HEK293T (cell line): Measurements from ENCODE around the gene HMMR.

Experiments used
- BHLHE40 ChIP-seq: fragments of 450-650 bp; IDR thresholded peaks from 2 replicates; pipeline ENCODE4 v1.6.1; 2016; ENCODE audit warnings: mild to moderate bottlenecking, moderate library complexity, borderline replicate concordance
- CTBP1 ChIP-seq: fragments of 450-650 bp; IDR thresholded peaks from 2 replicates; pipeline ENCODE4 v1.6.1; 2016; ENCODE audit warnings: borderline replicate concordance
- ELF4 ChIP-seq: fragments of 450-650 bp; IDR thresholded peaks from 2 replicates; pipeline ENCODE4 v1.6.1; 2017; ENCODE audit warnings: antibody characterized with exemption
- FOXA1 ChIP-seq: fragments of 450-650 bp; IDR thresholded peaks from 2 replicates; pipeline ENCODE4 v1.6.1; 2016; ENCODE audit warnings: mild to moderate bottlenecking
- FOXK2 ChIP-seq: fragments of 450-650 bp; IDR thresholded peaks from 2 replicates; pipeline ENCODE4 v1.6.1; 2016; ENCODE audit warnings: mild to moderate bottlenecking
- FOXM1 ChIP-seq: fragments of 450-650 bp; IDR thresholded peaks from 2 replicates; pipeline ENCODE4 v1.6.1; 2017; ENCODE audit warnings: mild to moderate bottlenecking, borderline replicate concordance
- HDGF ChIP-seq: fragments of 450-650 bp; IDR thresholded peaks from 2 replicates; pipeline ENCODE4 v1.6.1; 2017; ENCODE audit warnings: antibody characterized with exemption, borderline replicate concordance
- L3MBTL2 ChIP-seq: fragments of 450-650 bp; conservative IDR thresholded peaks from 2 replicates; pipeline ENCODE4 v1.6.1; 2016; ENCODE audit warnings: mild to moderate bottlenecking
- LEF1 ChIP-seq: fragments of 450-650 bp; IDR thresholded peaks from 2 replicates; pipeline ENCODE4 v1.6.1; 2017; ENCODE audit warnings: mild to moderate bottlenecking, borderline replicate concordance
- SP1 ChIP-seq: fragments of 450-650 bp; IDR thresholded peaks from 2 replicates; pipeline ENCODE4 v1.6.1; 2017
- SUZ12 ChIP-seq: fragments of 450-650 bp; IDR thresholded peaks from 2 replicates; pipeline ENCODE4 v1.6.1; 2016; ENCODE audit warnings: mild to moderate bottlenecking
- TARDBP ChIP-seq: fragments of 450-650 bp; IDR thresholded peaks from 2 replicates; pipeline ENCODE4 v1.6.1; 2016
- ZNF384 ChIP-seq: fragments of 450-650 bp; IDR thresholded peaks from 2 replicates; pipeline ENCODE4 v1.6.1; 2016
- TF ChIP-seq, protein P1 (sequence below): fragments of 450-650 bp; IDR thresholded peaks from 2 replicates; pipeline ENCODE4 v1.6.1; 2016

DNA sequence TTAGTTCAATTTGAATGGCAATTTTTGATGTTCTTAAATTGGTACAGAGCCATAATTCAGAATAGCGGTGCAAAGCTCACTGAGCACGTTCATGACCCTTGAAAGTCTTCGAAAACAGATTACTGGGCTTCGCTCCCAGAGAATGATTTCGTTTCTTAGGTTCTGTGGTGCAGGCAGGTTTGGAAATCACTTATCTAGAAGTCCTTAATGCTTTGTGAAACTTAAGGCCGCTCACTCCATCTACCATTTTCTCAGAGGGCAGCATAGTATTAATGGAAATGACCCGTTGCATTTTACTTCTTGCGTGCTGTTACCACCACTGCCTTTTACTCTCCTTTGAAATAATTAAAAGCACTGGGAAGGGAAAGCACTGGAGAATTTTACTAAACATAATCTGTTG is 42.1 kb downstream of the HMMR start:
- no peak for TF ChIP-seq SUZ12
- TF ChIP-seq FOXA1, result no peak
- no peak for TF ChIP-seq CTBP1
- TF ChIP-seq FOXM1, result no peak
- no peak for TF ChIP-seq SP1
- TF ChIP-seq TARDBP, result no peak
- TF ChIP-seq BHLHE40, result no peak
- TF ChIP-seq ELF4, result no peak
- TF ChIP-seq, protein P1, sequence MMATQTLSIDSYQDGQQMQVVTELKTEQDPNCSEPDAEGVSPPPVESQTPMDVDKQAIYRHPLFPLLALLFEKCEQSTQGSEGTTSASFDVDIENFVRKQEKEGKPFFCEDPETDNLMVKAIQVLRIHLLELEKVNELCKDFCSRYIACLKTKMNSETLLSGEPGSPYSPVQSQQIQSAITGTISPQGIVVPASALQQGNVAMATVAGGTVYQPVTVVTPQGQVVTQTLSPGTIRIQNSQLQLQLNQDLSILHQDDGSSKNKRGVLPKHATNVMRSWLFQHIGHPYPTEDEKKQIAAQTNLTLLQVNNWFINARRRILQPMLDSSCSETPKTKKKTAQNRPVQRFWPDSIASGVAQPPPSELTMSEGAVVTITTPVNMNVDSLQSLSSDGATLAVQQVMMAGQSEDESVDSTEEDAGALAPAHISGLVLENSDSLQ, result no peak
- no peak for TF ChIP-seq FOXK2
- TF ChIP-seq L3MBTL2, result no peak
- TF ChIP-seq ZNF384, result no peak
- no peak for TF ChIP-seq HDGF
- no peak for TF ChIP-seq LEF1
